Fibroblast of skin of abdomen (primary cell): Measurements from ENCODE around the gene CIB2.

Experiments used
- DNase-seq: peaks from one replicate; pipeline ENCODE4 v3.0.0-alpha.2; 2013

The CIB2 gene

DNA sequence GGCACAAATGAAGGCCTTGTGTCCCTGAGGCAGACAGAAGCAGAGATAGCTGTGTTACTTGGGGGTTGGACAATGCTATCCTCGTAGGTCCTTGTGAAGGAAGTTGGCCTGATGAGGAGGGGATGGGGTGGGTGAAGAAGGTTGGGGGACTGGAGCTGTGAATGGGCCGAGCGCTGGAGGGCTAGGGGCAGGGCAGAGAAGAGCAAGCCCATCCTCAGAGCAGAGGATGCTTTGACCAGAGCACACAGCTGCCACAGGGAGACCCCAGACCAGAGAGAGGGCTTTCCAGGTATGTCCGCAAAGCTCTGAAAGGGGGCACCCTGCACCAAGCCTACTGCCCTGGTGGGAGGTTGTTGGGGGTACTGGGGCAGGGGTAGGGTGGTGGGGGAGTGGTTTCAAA is 48.1 kb downstream of the CIB2 start:
- DNase-seq = no peak

DNA sequence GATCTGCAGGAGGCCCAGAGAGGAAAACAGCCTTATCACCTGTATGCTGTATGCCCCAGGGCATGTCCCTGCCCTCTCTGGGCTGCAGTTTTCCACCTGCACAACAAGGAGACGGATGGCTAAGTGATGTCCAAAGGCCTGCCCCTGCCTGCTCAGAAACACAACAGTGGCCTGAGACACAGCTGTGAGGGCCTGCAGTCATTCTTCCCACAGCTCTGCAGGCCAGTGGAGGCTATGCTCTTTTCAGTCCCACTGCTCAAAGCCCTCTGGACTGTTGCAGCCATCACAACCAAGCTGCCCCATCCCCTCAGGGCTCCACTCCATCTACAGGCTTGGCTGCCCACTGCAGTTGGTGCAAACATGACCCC is 48.5 kb downstream of the CIB2 start:
- DNase-seq = no peak

DNA sequence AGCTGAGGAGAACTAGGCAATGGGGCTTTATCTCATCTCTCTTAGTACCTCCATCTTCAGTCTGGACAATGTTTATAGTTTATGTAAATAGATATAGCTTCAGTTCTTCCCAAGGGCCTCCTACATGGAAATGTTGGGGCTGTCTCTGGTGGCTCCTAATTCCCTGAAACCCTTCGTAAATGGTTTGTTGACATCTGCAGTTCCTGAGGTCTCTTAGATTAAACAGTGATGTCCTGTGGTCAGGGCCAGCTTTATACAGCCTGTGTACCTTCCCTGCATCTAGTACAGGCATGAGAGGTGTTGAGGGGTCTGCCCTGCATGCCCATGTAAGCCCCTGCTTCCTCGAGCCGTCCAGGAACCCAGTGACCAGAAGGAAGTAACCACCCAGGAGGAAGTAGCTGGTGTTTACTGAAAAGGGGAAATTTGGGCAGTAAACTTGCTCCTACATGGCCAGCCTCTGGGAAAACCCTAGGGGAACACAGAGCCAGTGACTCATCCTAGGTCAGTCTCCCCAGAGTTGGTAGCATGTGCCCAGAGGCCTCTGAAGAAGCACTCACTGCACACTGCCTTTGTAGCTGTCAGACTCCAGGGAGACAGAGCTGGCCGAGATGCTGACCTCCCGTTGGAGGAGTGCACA is 49.0 kb downstream of the CIB2 start:
- DNase-seq = no peak

DNA sequence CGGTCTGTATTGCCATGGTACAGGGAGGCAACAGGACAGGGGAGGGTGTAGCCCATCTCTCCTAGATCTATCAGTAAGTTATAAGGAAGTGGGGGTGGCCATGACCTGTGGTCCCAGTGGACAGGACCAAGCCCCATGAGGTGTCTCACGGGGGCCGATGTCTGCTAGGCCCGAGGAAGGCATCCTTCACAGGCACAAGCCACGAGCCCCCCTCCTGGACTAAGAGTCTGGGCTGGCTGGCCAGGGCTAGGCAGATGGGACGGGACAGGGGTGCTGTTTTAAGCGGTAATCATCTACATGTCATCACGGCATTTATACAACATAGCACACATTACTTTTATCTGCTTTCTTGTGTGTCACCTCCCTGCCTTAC is 51.2 kb downstream of the CIB2 start:
- no peak for DNase-seq

DNA sequence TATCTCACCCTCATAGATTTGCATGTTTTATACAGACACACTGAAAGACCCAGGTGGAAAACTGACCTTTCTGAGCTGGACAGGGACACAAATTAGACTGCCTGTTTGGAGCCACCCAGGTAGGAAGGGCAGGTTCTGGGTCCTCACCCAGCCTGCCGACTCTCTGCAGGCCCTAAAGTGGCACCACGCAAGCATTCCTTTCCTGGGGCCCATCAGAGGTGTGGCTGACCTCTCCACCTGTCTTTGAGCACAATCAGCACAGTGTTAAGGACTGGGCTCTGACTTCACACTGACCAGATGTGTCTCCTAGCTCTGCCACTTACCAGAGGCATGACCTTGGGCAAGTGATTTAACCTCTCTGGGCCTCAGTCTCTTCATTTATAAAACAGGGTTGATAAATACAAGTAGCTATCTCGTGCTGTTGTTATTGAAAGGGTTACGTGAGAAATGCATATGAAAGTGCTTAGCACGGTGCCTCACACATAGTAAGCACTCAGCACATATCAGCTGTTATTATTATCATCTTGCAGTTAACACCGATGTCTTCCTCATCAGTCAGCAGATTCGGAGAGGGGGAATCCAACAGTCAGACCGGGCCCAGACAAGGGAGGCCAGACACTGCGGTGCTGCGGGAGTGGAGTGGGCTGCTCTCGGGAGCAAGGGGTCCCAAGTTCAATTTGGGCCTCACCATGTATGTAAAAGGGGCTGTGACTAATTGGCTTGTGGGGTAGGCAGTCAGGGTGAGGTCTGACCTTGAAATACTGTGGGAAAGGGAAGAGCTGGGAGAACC is 51.8 kb downstream of the CIB2 start:
- no peak for DNase-seq

DNA sequence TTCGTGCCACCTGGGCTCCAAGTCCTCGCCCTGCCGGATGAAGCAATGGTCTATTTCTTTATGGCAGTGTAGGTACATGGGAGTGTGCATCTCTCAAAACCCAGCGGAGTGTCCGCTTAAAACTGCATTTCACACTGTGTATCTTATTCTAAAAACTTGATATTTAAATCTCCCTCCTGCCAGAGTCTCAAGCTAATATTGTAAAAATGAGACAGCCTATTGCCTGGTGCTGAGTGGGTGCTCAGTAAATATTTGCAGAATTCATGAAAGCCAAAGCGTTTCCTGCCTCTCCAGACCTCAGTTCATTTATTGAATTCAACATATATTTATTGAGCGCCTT is 53.4 kb downstream of the CIB2 start:
- DNase-seq = no peak

DNA sequence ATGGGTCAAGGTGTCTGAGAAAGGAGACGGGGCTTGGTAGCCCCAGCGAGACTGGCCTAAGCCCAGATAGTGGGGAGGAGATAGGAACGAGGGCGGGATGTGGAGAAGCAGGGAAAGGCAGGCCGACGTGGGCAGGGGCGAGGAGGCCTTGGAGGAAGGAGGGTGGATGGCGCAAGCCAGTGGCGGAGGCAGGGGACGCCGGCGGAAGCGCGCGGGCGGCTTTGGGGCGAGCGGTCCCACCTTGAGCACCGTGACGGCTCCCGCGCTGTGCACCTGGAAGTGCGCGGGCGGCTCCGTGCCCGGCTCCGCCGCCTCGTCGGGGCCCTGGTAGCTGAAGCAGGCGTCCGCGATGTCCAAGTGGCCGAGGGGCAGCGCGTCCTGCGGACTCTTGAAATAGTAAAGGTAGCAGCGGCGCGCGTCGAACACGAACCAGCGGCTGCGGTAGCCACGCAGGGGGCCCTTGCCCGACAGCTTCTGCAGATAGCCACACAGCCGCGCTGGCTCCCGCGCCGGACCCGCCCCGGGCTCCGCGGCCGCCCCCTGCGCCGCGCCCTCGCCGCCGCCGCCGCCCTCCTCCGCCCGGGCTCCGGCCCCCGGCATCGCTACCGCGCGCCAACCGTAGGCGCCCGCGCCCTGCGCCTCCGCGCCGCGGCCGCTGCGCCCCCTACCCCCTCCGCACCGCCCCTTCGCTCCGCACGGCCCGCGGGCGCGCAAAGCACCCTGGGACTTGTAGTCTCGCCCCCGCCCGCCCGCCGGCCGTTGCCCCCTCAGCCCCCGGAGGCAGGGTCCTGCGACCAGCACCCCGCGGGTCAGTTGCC is 54.0 kb downstream of the CIB2 start, which contains the start of gene TBC1D2B:
TBC1D2B (minus strand) TSS at position 659 of the 818 bp plus-strand sequence; CDS start at position 600, 59 bp downstream.
- peak; percentile 66 for DNase-seq

DNA sequence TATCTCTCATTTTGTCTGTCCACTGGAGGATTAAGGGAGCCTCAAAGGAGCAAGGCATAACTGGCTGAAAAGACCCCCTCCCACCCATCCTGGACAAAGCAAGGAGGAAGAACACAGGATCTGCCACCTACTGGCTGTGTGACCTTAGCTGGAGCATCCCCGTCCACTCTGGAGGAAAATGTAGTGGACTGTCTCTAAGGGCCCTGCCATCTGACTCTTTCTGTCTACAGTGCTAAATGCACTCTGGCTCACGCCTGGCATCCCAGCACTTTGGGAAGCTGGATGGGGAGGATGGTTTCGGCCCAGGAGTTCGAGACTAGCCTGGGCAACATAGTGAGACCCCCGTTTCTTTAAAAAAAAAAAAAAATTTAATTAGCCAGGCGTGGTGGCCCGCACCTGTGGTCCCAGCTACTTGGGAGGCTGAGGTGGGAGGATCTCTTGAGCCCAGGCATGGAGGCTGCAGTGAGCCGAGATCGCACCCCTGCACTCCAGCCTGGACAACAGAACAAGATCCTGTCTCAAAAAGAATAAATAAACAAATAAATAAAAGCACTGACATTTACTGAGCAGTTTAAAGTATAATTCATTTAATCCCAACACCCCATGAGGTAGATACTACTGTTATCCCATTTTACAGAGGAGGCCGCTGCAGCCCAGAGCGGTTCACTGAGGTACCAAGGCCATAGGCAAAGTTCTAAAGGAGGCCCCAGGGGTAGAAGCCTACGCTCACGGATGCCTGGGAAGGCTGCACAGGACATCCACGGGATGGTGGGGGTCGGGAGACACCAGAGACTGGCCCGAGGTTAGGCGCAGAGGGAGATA is 54.8 kb downstream of the CIB2 start:
- DNase-seq = no peak

DNA sequence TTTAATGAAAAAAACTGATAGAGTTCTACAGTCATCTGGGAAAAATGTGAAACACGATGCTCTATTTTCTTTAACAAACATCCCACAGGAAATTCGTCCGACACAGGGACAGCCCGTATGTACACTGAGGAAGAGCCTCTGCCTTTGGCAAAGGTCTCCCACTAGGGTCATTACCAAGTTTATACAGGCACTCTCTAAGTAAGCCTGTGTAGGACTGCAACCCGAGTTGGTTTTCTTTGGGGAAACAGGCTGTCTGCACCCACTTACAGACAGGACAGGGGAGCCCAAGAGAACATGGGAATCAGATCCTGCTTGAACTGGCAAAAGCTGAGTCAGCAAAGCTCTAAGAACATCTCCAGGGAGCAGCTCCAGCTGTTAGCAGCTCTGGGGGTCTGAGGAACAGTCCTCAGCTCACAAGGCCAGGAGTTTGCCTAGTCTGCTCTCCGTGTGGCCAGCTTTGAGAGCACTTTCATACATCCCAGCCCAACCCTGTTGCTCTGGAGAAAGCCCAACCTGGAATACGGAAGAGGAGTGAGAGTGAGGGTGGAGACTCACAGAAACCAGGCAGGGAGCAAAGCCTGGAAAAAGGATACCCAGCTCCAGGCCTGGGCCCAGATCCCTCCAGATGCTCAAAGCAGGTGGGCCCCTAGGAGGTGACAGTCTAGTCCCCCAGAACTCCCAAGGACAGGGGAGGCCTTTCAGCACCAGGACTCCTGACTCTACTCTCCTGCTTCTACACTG is 55.6 kb downstream of the CIB2 start:
- DNase-seq = peak; percentile 90

DNA sequence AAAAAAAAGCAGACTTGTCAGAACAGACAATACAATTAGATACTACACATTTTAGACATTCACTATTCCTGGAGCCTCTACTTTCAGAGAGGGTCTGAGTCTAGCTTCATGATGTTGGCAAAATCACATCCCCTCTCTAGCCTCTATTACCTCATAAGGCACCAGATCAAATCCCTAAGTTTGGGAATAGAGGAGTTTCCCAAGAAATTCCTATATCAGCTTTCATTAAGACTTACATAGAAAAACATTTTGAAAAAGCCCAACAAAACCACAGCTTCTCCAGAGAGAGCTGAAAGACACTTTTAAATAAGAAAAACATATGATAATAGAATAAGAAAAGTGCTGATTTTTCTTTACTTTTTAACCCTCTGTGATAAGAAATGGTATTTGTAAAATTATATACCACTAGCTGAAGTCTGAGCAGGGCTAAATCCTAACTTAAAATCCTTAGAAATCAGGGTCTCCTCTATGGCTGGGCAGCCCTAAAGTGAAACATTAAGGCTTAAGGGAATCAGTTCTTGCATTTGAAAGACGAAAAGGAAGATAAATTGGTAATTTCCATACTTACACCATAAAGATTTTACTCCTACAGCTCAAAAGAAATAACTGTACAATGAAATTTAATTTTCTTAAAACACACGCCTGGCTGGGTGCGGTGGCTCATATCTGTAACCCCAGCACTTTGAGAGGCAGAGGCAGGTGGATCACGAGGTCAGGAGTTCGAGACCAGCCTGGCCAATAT is 58.0 kb downstream of the CIB2 start:
- no peak for DNase-seq

DNA sequence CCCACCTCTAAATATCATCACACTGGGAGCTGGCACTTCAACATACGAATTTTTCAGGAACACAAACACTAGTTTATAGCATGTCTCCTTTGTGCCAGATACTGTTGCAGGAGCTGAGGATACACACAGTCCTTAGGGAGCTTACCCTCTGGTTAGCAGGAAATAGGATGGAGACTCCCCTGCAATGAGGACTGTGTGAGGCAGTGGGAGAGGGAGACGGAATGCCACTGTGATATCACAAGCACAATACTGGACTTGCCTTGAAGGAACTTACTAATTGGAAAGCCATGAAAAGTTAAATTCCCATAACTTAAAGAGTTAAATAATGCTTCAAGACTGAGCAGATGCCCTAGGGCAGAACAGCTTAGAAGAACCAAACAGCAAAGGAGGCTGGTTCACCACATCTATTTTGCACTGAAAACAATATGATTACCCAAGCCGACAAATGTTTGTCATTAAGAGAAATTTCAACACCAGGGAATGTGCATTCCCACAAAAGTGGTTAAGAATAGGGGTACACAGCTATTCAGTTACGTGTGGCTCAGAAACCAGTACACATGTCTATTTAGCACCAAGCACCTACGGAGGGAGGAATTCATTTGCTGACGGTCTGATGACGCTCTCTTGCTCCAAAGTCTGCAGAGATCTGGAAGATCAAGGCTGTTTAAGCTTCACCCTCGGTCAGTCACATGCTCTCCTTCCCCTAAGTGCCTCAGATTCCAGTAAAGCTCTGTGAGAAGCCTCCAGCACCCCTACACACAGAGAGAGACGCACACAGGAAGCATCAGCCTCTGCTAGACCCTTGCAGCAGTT is 59.0 kb downstream of the CIB2 start:
- peak; percentile 76 for DNase-seq

DNA sequence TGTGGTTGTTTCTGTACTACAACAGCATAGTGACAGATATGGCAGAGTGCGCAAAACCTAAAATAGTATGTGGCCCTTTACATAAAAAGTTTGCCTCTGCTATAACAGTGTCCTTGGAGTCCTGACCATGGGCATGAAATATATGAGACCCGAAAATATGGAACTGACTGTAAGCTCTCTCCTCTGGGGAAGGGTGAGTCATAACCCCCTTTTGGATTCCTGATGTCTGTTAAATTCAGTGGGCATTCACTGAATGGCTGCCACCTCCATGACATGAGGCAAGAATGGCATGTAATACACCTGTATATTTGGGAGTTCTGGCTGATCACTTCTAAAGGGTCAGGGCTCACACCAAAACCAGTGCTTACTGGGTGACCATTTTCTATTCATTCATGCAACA is 59.9 kb downstream of the CIB2 start:
- no peak for DNase-seq

DNA sequence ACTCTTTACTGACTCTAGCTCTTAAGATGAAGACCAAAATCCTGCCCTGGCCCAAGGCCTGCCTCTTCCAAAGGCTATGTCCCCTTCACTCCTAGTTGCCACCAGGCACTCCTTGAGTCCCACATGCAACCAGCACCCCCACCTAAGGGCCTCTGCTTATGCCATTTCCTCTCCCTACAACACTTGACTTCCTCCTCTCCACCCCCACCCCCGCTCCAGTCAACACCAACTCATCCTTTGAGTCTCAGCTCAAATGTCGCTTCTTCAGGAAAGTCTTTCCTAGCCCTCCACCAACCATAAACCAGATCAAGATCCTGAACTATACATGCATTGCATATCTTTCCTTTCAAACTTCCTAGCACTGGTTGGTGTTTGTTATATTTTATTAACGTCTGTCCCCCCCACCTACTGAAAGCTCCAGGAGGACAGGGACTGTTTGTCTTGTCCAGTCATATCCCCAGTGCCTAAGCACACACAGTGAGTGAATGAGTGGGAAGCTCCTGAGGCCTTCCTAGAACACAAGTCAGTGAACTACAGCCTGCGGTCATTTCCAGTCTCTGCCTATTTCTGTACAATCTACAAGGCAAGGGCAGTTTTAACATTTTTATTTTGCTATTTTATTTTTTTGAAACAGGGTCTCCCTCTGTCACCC is 61.1 kb downstream of the CIB2 start:
- no peak for DNase-seq

DNA sequence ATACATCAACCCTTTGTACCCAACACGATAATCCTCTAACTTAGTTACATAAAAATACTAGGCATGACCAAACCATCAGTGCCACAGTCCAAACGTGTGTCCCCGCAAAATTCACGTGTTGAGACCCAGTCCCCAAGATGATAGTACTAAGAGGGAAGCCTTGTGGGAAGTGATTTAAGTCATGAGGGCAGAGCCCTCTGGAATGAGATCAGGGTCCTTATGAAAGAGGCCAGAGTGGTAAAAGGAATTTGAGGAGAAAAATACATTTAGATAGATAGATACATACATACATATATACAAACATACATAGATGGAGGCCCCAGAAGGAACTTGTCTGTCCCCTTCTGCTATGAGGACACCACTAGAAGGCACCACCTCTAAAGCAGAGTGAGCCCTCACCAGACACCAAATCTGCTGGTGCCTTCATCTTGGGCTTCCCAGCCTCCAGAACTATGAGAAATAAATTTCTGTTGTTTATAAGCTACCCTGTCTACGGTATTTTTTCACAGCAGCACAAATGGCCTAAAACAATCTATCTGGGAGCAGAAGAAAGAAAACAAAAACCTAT is 61.7 kb downstream of the CIB2 start:
- DNase-seq = no peak

DNA sequence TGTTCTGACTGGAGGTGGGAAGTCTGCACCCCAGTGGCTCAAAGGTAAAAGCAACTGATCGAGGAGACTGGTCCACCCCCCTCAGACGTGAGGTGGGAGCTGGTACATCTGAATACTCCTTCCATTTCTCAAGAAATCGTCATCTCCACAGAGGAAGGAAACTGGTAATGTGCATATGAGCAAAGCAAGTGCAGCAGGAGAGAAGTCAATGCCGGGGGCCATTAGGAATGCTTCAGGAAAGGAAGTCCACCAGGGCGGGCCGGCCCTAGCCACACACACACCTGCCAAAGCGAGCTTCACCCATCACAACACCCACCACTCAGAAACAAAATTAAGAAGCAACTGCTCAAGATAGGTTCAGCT is 62.2 kb downstream of the CIB2 start:
- DNase-seq = no peak

DNA sequence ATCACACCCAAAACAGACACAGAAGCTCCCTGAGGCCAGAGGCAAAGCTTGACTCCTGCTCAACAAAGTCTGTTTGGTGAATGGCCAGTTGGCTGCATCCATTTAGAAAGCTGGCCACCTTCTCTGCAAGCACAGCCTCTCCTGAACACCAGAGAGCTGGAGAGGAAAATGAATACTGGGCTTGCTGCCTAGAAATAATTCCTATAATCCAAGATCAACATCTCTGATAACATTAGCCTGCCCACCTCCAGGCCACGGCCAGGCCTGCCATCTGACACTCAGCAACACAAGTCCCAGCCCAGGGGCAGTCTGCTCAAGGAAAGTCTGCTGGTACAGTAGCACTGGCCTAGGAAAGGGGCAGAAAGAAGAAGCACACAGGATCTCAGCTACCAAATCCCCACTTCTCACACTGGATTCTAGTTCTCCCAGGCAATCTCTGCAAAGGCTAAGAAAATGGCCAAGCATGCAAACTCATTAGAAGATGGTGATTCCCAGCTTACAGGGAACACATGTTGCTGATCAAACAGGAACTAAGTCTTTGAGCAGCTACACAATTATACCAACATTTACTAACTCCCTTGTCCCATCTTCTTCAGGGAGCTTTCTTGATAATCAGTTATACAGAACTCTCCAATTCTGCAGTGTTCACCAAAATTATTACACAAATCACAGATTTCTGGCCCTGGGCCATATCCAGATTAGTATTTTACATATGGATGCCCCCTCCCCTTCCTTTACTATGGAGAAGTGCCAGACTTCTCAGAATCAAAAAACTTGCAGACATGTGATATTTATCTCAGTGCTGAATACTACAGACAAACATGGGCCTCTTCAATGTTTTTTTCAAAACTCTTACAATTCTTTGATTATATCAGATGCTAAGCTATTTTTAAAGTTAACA is 63.7 kb downstream of the CIB2 start:
- no peak for DNase-seq

DNA sequence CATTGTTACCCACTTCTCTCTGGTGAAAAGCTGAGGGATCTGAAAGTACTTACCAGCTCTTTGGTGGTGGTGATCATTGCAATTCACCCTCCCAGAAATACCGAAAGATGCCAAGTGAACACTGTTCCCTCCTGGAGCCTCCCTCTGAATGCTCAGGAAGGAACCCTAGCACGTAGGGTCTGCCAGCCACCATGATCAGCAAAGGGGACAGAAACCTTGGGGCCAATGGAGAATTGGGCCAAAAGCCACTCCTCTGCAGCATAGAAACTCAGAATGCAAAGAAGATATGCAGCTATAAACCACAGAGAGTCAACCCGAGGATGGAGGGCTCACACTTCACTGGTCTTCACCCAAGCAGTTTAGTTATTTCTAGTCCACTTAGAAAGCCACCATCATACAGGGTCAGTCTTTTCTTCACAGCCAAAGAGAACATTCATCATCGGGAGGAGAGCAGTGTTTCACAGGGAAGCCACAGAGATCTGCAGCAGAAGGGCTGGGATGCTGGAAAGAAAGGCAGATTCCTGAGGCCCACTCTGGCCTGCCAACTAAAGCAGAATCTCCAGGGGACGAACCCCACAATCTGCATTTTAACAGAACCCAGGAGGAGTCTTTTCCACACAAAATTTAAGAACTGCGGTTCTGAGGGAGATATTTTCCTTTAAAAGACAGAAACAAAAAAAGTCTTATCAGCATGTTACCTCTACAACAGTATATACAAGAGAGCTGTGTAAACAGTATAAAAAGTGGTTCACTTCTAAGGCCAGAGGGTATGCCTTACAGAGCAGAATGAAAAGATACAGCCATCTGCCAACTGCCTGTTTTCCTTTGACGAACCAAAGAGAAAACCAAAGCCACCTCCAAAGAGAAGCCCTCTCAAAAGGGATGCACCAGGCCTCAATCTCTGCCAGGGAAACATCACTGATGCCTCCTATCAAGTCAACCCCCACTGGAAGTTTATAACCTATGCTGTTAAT is 65.0 kb downstream of the CIB2 start:
- DNase-seq = no peak
